K562 (cell line): ENCODE results near the gene PSMC3IP. TPM values are rescaled to one million over a fixed set of nuclear protein-coding genes. Genes with fewer than 3 reads are reported as not detected.
A peak's percentile ranks its signal among the peaks of the same experiment; 100 is the strongest.

Source experiments
- ATAC-seq: fragments of 200-7000 bp; cut with Tn5 transposase; 3 replicates; pipeline ENCODE4 v1.9.1; 2020; ENCODE audit warnings: moderate library complexity
- BruUV-seq: library from RNA; stranded (reverse); fragments of 400-500 nt; replicated peaks from 2 replicates; lab custom pipeline; 2021; lab: Mats Ljungman, UMichigan
- CTCF ChIA-PET: fragments of 300-600 bp; formaldehyde crosslinking; extraction: SDS; loops from one replicate; lab custom pipeline; 2021; ENCODE audit warnings: low intra/inter-chr PET ratio; lab: Yijun Ruan, JAX
- POLR2A ChIA-PET: fragments of 300-600, 350-650 bp; sonication (Branson Sonifier 250); formaldehyde crosslinking; extraction: SDS; loops from one replicate; lab custom pipeline; 2021; ENCODE audit warnings: antibody characterized with exemption, inconsistent platforms; lab: Yijun Ruan, JAX
- DNase-seq, 4 experiments: peaks; one replicate each; pipeline versions ENCODE4 v3.0.0 to v3.0.0-alpha.2; 2011 to 2018; ENCODE audit warnings: low spot score in 3 of 4, mixed read lengths in 3 of 4; ENCODE audit errors: extremely low read depth in 1 of 4
- FAIRE-seq: peaks from 2 replicates; lab custom pipeline; 2011; peaks lifted over from hg19 to GRCh38; lab: Jason Lieb, UNC
- H2AFZ ChIP-seq: 2 replicates; pipeline ENCODE4 v1.6.0; 2011; ENCODE audit warnings: low read depth, low read length, control low read depth, inconsistent platforms
- H3K27ac ChIP-seq: fragments of 200-600 bp; 3 replicates; pipeline ENCODE4 v1.8.0; 2011; ENCODE audit warnings: low read depth, mild to moderate bottlenecking, control low read depth, inconsistent platforms, low read length, moderate library complexity, mixed read lengths; ENCODE audit errors: extremely low read depth
- H3K27me3 ChIP-seq, 2 experiments: fragments of 300-600 bp in 1 of 2; 2 replicates in 1 of 2; 3 replicates in 1 of 2; pipeline versions ENCODE4 v1.6.0 to v1.8.0; 2011; ENCODE audit warnings: inconsistent platforms in 2 of 2, low read length in 2 of 2, mild to moderate bottlenecking in 1 of 2, mixed read lengths in 1 of 2, moderate library complexity in 1 of 2; ENCODE audit not compliant: control insufficient read depth in 2 of 2, insufficient read depth in 2 of 2
- H3K36me3 ChIP-seq: fragments of 300-600 bp; 3 replicates; pipeline ENCODE4 v1.8.0; 2011; ENCODE audit warnings: mild to moderate bottlenecking, low read length, inconsistent platforms; ENCODE audit not compliant: control insufficient read depth, insufficient read depth
- H3K4me1 ChIP-seq, 2 experiments: fragments of 200-600 bp in 1 of 2; replicated peaks in 1 of 2; 2 replicates in 1 of 2; 3 replicates in 1 of 2; pipeline versions ENCODE4 v1.5.1 to v1.8.0; 2011; ENCODE audit warnings: inconsistent platforms in 2 of 2, low read length in 2 of 2, mild to moderate bottlenecking in 1 of 2, mixed read lengths in 1 of 2, moderate library complexity in 1 of 2; ENCODE audit not compliant: control insufficient read depth in 2 of 2, insufficient read depth in 2 of 2
- H3K4me2 ChIP-seq: 2 replicates; pipeline ENCODE4 v1.6.1; 2011; ENCODE audit warnings: low read length, control low read depth, inconsistent platforms, mixed read lengths; ENCODE audit not compliant: insufficient read depth
- H3K4me3 ChIP-seq: fragments of 200-600 bp; sonication (generic), shearing (Covaris generic); 2 replicates; pipeline ENCODE4 v1.5.1; 2016; ENCODE audit warnings: control low read depth, inconsistent platforms
- H3K79me2 ChIP-seq: fragments of 200-600 bp; 3 replicates; pipeline ENCODE4 v1.8.0; 2011; ENCODE audit warnings: low read length, inconsistent platforms; ENCODE audit not compliant: control insufficient read depth, insufficient read depth
- H3K9ac ChIP-seq, 2 experiments: 2 replicates each; pipeline versions ENCODE4 v1.6.0 to v1.6.1; 2011; ENCODE audit warnings: low read depth in 2 of 2, low read length in 2 of 2, control low read depth in 1 of 2, inconsistent platforms in 1 of 2, mild to moderate bottlenecking in 1 of 2, mixed read lengths in 1 of 2; ENCODE audit not compliant: insufficient read depth in 1 of 2
- H3K9me1 ChIP-seq: one replicate; pipeline ENCODE4 v1.6.0; 2011; ENCODE audit warnings: inconsistent platforms, mild to moderate bottlenecking, low read length, moderate library complexity; ENCODE audit not compliant: control insufficient read depth, insufficient read depth
- H3K9me3 ChIP-seq: replicated peaks from 2 replicates; pipeline ENCODE4 v1.5.1; 2011; ENCODE audit warnings: low read depth, low read length, inconsistent platforms; ENCODE audit not compliant: control insufficient read depth, insufficient read depth
- H4K20me1 ChIP-seq: replicated peaks from 2 replicates; pipeline ENCODE4 v1.6.1; 2011; ENCODE audit warnings: low read length, inconsistent platforms, mixed read lengths; ENCODE audit not compliant: control insufficient read depth, insufficient read depth
- ARID1B ChIP-seq: fragments of 450-650 bp; IDR thresholded peaks from 2 replicates; pipeline ENCODE4 v1.6.1; 2016; ENCODE audit warnings: antibody characterized with exemption, mild to moderate bottlenecking, inconsistent platforms
- C11orf30 ChIP-seq: fragments of 450-650 bp; IDR thresholded peaks from 2 replicates; pipeline ENCODE4 v1.6.1; 2016; ENCODE audit warnings: low read depth, mild to moderate bottlenecking
- CBFA2T3 ChIP-seq: fragments of 450-650 bp; IDR thresholded peaks from 2 replicates; pipeline ENCODE4 v1.6.1; 2017
- CBX3 ChIP-seq, 2 experiments: IDR thresholded peaks; 1 replicate in 1 of 2; 2 replicates in 1 of 2; pipeline ENCODE4 v1.6.1; 2012; ENCODE audit warnings: inconsistent platforms in 2 of 2, low read length in 2 of 2, borderline replicate concordance in 1 of 2, control low read depth in 1 of 2
- CHD2 ChIP-seq: IDR thresholded peaks from 2 replicates; pipeline ENCODE4 v1.6.1; 2011; ENCODE audit warnings: low read depth, low read length
- CREB3 ChIP-seq: fragments of 450-650 bp; conservative IDR thresholded peaks from 2 replicates; pipeline ENCODE4 v1.6.1; 2016; ENCODE audit warnings: missing genetic modification characterization, low read depth, mild to moderate bottlenecking, missing compliant biosample characterization, moderate library complexity
- EGR1 ChIP-seq: fragments of 450-650 bp; conservative IDR thresholded peaks from 2 replicates; pipeline ENCODE4 v1.6.1; 2017; ENCODE audit warnings: mild to moderate bottlenecking
- FOXA3 ChIP-seq, 2 experiments: fragments of 450-650 bp in 1 of 2; sonication (generic) in 1 of 2; formaldehyde crosslinking; IDR thresholded peaks in 1 of 2; conservative IDR thresholded peaks in 1 of 2; 2 replicates each; pipeline versions ENCODE4 v1.4.0 to v1.8.0; 2020 to 2022; ENCODE audit warnings: mild to moderate bottlenecking in 2 of 2, missing genetic modification reagents in 1 of 2
- NCOA2 ChIP-seq, 2 experiments: fragments of 450-650 bp; IDR thresholded peaks; 2 replicates each; pipeline ENCODE4 v1.6.1; 2018; ENCODE audit warnings: mild to moderate bottlenecking in 2 of 2, moderate library complexity in 1 of 2; ENCODE audit not compliant: partially characterized antibody in 2 of 2
- NCOR1 ChIP-seq: fragments of 450-650 bp; IDR thresholded peaks from 2 replicates; pipeline ENCODE4 v1.6.1; 2016; ENCODE audit warnings: mild to moderate bottlenecking, moderate library complexity
- NR2C1 ChIP-seq, 2 experiments: fragments of 450-650 bp; IDR thresholded peaks; 2 replicates each; pipeline ENCODE4 v1.6.1; 2017; ENCODE audit warnings: mild to moderate bottlenecking in 2 of 2, antibody characterized with exemption in 1 of 2, inconsistent platforms in 1 of 2, missing compliant biosample characterization in 1 of 2, missing genetic modification characterization in 1 of 2
- NUFIP1 ChIP-seq: fragments of 450-650 bp; IDR thresholded peaks from 2 replicates; pipeline ENCODE4 v1.6.1; 2018; ENCODE audit not compliant: partially characterized antibody
- SIN3A ChIP-seq, 2 experiments: fragments of 150-350 bp in 1 of 2; IDR thresholded peaks; 2 replicates each; pipeline ENCODE4 v1.6.1; 2011 to 2016; ENCODE audit warnings: borderline replicate concordance in 2 of 2, low read depth in 2 of 2, low read length in 2 of 2, mild to moderate bottlenecking in 2 of 2, moderate library complexity in 2 of 2; ENCODE audit not compliant: control insufficient read depth in 1 of 2
- SOX6 ChIP-seq: fragments of 450-650 bp; IDR thresholded peaks from 2 replicates; pipeline ENCODE4 v1.6.1; 2014; ENCODE audit warnings: mild to moderate bottlenecking
- TAL1 ChIP-seq: fragments of 450-650 bp; IDR thresholded peaks from 2 replicates; pipeline ENCODE4 v1.6.1; 2016; ENCODE audit warnings: mild to moderate bottlenecking
- TCF3 ChIP-seq: sonication (generic); formaldehyde crosslinking; IDR thresholded peaks from 2 replicates; pipeline ENCODE4 v1.4.0; 2020; ENCODE audit warnings: mild to moderate bottlenecking, missing genetic modification reagents
- YBX1 ChIP-seq: fragments of 450-650 bp; IDR thresholded peaks from 2 replicates; pipeline ENCODE4 v1.7.1; 2016; ENCODE audit warnings: mild to moderate bottlenecking
- ZFP36 ChIP-seq: fragments of 150-350 bp; IDR thresholded peaks from 2 replicates; pipeline ENCODE4 v1.6.1; 2018; ENCODE audit warnings: low read length, low read depth; ENCODE audit not compliant: partially characterized antibody
- ZNF324 ChIP-seq: fragments of 250-450 bp; sonication (Bioruptor Pico); IDR thresholded peaks from 2 replicates; pipeline ENCODE4 v1.4.0; 2020; ENCODE audit warnings: mild to moderate bottlenecking
- ZNF384 ChIP-seq: IDR thresholded peaks from 2 replicates; pipeline ENCODE4 v1.6.1; 2012; ENCODE audit warnings: low read depth, low read length, improper control_type of control experiment
- WGBS: fragments of 100-300 bp; shearing (Covaris generic); methylation state at CpG from one replicate; pipeline ENCODE4 v1.1.6; 2016; ENCODE audit warnings: low coverage, mixed read lengths; ENCODE audit not compliant: insufficient coverage; ENCODE audit errors: missing lambda C conversion rate; 5-methylcytosine and 5-hydroxymethylcytosine counted together
- in situ Hi-C: fragments of 300-500 bp; cut with MboI; formaldehyde crosslinking; loops from 4 replicates; pipeline ENCODE4 v1.15.0; 2018; ENCODE audit warnings: inconsistent platforms, mixed read lengths
- intact Hi-C: fragments of 100-400 bp; cut with micrococcal nuclease; formaldehyde crosslinking; loops from 2 replicates; pipeline ENCODE4 v1.14.2; 2022
- polyA plus RNA-seq, 8 experiments: library from polyadenylated mRNA; depleted of rRNA in 4 of 8; stranded (reverse) in 5 of 8; unstranded in 3 of 8; fragments of >200 nt; fragmentation: Nextera tagmentation in 2 of 8; fragmentation: Illumina TruSeq in 1 of 8; extraction: Ambion mirVana in 2 of 8; extraction: Trizol in 1 of 8; gene quantifications; 2 replicates each; pipeline versions ENCODE4 v1.2.1 to v1.2.3, GENCODE V29; 2011 to 2014; ENCODE audit warnings: inconsistent platforms in 1 of 8, missing spikeins in 1 of 8
- total RNA-seq, 7 experiments: library from RNA; depleted of rRNA in 6 of 7; stranded (reverse); fragments of >200 nt in 6 of 7; fragmentation: Illumina TruSeq in 2 of 7; extraction: Trizol in 2 of 7; gene quantifications; 2 replicates each; pipeline versions ENCODE4 v1.2.1 to v1.2.3, GENCODE V29; 2011 to 2021; ENCODE audit warnings: low replicate concordance in 1 of 7

PSMC3IP gene
- total and polyA plus RNA-seq, 9 of the 15 experiments (the other 6 are each of a cell fraction or from before 2014, with no cell fraction given), result 13.8 to 65.6 (median 32.8) TPM

GRCh38 chr17:42527932-42528331, 49.6 kb downstream of the PSMC3IP start:
- Histone ChIP-seq H3K9me1 (no peaks in the 10 kb centered on the region), H3K36me3 (peaks cover 7% of the 10 kb centered on the region; the same call in 2 of the 3 replicates), H3K9ac (no peak overlapping the region), H3K27ac (no peak overlapping the region), H2AFZ (no peak overlapping the region), H3K79me2 (no peaks in the 10 kb centered on the region; the same call in 2 of the 3 replicates), H4K20me1 (no peaks in the 10 kb centered on the region), H3K4me2 (no peak overlapping the region), H3K4me1 (peaks cover 31 to 62% of the 10 kb centered on the region in 2 experiments), H3K9me3 (no peaks in the 10 kb centered on the region), H3K4me3 (no peak overlapping the region), H3K27me3 (no peaks in the 10 kb centered on the region)
- POLR2A ChIA-PET, result interaction anchor here (0.6 to 1.1 kb wide), 5 partner anchors 8 to 247 kb away, joined by 3 to 8 read pairs (median 4); partner anchors contain the start of gene NAGLU
- in situ Hi-C loops (loop anchor here (5.0 kb wide), 2 partner anchors 106 to 206 kb away; partner anchors contain the start of gene CAVIN1), intact Hi-C loops (loop anchor here (1.0 kb wide), 2 partner anchors 100 to 206 kb away; no protein-coding TSS in a partner anchor)
- no TSS peak for BruUV-seq
- ATAC-seq, result no peak
- CTCF ChIA-PET, result interaction anchor here (0.6 to 2.3 kb wide), 8 partner anchors 9 to 470 kb away, joined by 3 to 15 read pairs (median 4); partner anchors contain the start of gene RPL27
- TF ChIP-seq NUFIP1, result no peak
- TF ChIP-seq SOX6, result 0 out of 2 replicates have a peak, but pooled peaks have one; percentile 16
- no peak for TF ChIP-seq EGR1
- no peak for TF ChIP-seq CBX3 (IDR thresholded peaks at IDR 0.05; ENCODE audit: borderline replicate concordance in 1 of 2, low read length in 2 of 2)
- peak in 1 of 2 experiments; percentile 65; a peak in 2 of 4 replicates for TF ChIP-seq FOXA3 (CRISPR knock-in tag; conservative IDR thresholded peaks at IDR 0.05 in 1 of 2, IDR thresholded peaks at IDR 0.05 in 1 of 2)
- TF ChIP-seq TAL1, result peak; percentile 44
- TF ChIP-seq CBFA2T3, result peak; percentile 64
- no peak for TF ChIP-seq CHD2
- TF ChIP-seq C11orf30, result no peak
- TF ChIP-seq NR2C1 (IDR thresholded peaks at IDR 0.05), result no peak
- no peak for TF ChIP-seq NR2C1 (tag; IDR thresholded peaks at IDR 0.05)
- no peak for TF ChIP-seq YBX1
- peak; percentile 33; the same call in 1 of the 2 replicates for TF ChIP-seq TCF3 (CRISPR knock-in tag)
- no peak for TF ChIP-seq CREB3 (tag)
- TF ChIP-seq ARID1B, result peak; percentile 57
- no peak for TF ChIP-seq ZNF324 (CRISPR knock-in tag)
- TF ChIP-seq ZNF384, result peak; percentile 74
- 0 out of 2 replicates have a peak, but pooled peaks have one; percentile 14 for TF ChIP-seq NCOR1
- TF ChIP-seq SIN3A (IDR thresholded peaks at IDR 0.05; ENCODE audit: borderline replicate concordance in 2 of 2, control insufficient read depth in 1 of 2, low read depth in 2 of 2, low read length in 2 of 2), result no peak
- TF ChIP-seq ZFP36, result no peak
- no peak for TF ChIP-seq NCOA2 (IDR thresholded peaks at IDR 0.05; ENCODE audit: partially characterized antibody in 2 of 2)
- no peak for DNase-seq
- no peak for FAIRE-seq
- WGBS, result 68% methylated on average over 6 of the region's 6 CpGs
